H1 (cell line): Measurements from ENCODE around the gene IGSF9. TPM values are rescaled to one million over a fixed set of nuclear protein-coding genes. Genes with fewer than 3 reads are reported as not detected.

ENCODE experiments used
- MAX ChIP-seq: IDR thresholded peaks from 2 replicates; pipeline ENCODE4 v1.6.1; 2012; ENCODE audit warnings: inconsistent platforms
- POU5F1 ChIP-seq: IDR thresholded peaks from 2 replicates; pipeline ENCODE4 v1.6.1; 2011; ENCODE audit warnings: low read depth, mild to moderate bottlenecking, low read length, moderate library complexity
- SAP30 ChIP-seq: fragments of 300-600 bp; sonication (generic); IDR thresholded peaks from 2 replicates; pipeline ENCODE4 v1.7.1; 2012; ENCODE audit warnings: low read length, moderate library complexity, mild to moderate bottlenecking, inconsistent platforms; ENCODE audit not compliant: insufficient read depth, insufficient replicate concordance
- SP2 ChIP-seq: IDR thresholded peaks from 2 replicates; pipeline ENCODE4 v1.6.1; 2012; ENCODE audit warnings: mild to moderate bottlenecking, low read length, inconsistent platforms
- TAF7 ChIP-seq: optimal IDR thresholded peaks from 2 replicates; pipeline ENCODE3; 2011; ENCODE audit warnings: low read depth, mild to moderate bottlenecking, inconsistent platforms, low read length, moderate library complexity, borderline replicate concordance
- TBP ChIP-seq: IDR thresholded peaks from 2 replicates; pipeline ENCODE4 v1.6.1; 2011; ENCODE audit warnings: low read depth, low read length, improper control_type of control experiment
- polyA plus RNA-seq, 7 experiments: library from polyadenylated mRNA; depleted of rRNA in 3 of 7; stranded (reverse) in 5 of 7; unstranded in 2 of 7; fragments of >200 nt in 5 of 7; fragments of 200-250 nt in 2 of 7; gene quantifications; 1 replicate in 5 of 7; 2 replicates in 1 of 7; 4 replicates in 1 of 7; pipeline versions ENCODE4 v1.2.1 to v1.2.3, GENCODE V29; 2011 to 2013; ENCODE audit warnings: missing spikeins in 2 of 7, mixed read lengths in 2 of 7
- total RNA-seq: library from RNA; stranded (reverse); fragmentation: NEBNext Ultra II Directional; extraction: Animal tissue kit (Norgen Biotek cat#: 25700); gene quantifications from 2 replicates; pipeline ENCODE4 v1.2.1, GENCODE V29; 2021
- TF ChIP-seq, protein P1 (sequence below): fragments of 300-600 bp; sonication (generic); IDR thresholded peaks from 2 replicates; pipeline ENCODE4 v1.7.1; 2012; ENCODE audit warnings: low read length, moderate library complexity, mild to moderate bottlenecking, inconsistent platforms; ENCODE audit not compliant: insufficient replicate concordance

IGSF9 gene
- total and polyA plus RNA-seq, 2 of the 8 experiments (the other 6 are each of a cell fraction or from before 2014, with no cell fraction given), result 10.9 to 28.1 TPM

DNA sequence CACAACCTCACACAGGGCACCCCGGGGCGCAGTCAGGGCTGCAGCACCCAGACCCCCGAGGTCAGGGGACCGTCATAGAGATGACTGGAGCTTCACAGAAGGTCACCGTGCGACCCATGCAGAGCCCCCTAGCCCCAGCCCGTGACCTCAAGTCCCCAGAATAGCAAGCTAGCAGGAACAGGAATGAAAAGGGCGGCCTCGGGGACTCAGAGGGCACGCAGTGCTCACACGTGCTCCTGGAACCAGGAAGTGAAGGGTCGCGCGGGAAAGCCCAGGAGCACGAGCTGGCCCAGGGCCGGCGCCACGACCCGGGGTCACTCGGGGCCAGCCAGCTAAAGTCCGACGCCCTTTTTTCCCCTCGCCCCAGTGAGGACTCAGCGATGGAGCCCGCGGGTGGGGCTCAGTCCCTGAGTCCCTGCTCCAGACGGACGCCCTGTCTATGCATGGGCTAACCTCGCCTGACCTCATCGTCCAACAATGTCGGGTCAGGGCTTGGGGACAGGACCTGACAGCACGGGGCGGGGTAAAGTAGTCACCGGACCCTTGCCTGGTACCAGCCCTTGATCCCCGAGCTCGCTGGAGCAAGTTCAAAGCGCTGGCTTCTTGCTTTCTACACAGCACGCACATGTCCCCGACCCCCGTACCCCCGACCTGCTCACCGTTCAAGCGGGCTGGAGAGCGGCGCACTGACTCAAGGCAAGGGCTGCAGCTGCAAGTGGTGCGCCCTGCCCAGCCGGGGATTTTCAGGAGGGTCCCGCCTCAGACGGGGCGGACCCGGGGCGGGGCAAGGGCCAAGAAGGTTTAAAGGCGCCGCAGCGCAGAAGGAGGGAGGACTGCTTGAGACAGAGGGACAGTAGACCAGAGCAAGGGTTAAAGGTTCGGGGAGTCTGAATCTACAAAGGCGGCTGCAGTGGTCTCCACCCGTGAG lies 20.4 kb downstream of the IGSF9 start, which contains the start of gene TAGLN2 (continued):
- TF ChIP-seq, protein P1, sequence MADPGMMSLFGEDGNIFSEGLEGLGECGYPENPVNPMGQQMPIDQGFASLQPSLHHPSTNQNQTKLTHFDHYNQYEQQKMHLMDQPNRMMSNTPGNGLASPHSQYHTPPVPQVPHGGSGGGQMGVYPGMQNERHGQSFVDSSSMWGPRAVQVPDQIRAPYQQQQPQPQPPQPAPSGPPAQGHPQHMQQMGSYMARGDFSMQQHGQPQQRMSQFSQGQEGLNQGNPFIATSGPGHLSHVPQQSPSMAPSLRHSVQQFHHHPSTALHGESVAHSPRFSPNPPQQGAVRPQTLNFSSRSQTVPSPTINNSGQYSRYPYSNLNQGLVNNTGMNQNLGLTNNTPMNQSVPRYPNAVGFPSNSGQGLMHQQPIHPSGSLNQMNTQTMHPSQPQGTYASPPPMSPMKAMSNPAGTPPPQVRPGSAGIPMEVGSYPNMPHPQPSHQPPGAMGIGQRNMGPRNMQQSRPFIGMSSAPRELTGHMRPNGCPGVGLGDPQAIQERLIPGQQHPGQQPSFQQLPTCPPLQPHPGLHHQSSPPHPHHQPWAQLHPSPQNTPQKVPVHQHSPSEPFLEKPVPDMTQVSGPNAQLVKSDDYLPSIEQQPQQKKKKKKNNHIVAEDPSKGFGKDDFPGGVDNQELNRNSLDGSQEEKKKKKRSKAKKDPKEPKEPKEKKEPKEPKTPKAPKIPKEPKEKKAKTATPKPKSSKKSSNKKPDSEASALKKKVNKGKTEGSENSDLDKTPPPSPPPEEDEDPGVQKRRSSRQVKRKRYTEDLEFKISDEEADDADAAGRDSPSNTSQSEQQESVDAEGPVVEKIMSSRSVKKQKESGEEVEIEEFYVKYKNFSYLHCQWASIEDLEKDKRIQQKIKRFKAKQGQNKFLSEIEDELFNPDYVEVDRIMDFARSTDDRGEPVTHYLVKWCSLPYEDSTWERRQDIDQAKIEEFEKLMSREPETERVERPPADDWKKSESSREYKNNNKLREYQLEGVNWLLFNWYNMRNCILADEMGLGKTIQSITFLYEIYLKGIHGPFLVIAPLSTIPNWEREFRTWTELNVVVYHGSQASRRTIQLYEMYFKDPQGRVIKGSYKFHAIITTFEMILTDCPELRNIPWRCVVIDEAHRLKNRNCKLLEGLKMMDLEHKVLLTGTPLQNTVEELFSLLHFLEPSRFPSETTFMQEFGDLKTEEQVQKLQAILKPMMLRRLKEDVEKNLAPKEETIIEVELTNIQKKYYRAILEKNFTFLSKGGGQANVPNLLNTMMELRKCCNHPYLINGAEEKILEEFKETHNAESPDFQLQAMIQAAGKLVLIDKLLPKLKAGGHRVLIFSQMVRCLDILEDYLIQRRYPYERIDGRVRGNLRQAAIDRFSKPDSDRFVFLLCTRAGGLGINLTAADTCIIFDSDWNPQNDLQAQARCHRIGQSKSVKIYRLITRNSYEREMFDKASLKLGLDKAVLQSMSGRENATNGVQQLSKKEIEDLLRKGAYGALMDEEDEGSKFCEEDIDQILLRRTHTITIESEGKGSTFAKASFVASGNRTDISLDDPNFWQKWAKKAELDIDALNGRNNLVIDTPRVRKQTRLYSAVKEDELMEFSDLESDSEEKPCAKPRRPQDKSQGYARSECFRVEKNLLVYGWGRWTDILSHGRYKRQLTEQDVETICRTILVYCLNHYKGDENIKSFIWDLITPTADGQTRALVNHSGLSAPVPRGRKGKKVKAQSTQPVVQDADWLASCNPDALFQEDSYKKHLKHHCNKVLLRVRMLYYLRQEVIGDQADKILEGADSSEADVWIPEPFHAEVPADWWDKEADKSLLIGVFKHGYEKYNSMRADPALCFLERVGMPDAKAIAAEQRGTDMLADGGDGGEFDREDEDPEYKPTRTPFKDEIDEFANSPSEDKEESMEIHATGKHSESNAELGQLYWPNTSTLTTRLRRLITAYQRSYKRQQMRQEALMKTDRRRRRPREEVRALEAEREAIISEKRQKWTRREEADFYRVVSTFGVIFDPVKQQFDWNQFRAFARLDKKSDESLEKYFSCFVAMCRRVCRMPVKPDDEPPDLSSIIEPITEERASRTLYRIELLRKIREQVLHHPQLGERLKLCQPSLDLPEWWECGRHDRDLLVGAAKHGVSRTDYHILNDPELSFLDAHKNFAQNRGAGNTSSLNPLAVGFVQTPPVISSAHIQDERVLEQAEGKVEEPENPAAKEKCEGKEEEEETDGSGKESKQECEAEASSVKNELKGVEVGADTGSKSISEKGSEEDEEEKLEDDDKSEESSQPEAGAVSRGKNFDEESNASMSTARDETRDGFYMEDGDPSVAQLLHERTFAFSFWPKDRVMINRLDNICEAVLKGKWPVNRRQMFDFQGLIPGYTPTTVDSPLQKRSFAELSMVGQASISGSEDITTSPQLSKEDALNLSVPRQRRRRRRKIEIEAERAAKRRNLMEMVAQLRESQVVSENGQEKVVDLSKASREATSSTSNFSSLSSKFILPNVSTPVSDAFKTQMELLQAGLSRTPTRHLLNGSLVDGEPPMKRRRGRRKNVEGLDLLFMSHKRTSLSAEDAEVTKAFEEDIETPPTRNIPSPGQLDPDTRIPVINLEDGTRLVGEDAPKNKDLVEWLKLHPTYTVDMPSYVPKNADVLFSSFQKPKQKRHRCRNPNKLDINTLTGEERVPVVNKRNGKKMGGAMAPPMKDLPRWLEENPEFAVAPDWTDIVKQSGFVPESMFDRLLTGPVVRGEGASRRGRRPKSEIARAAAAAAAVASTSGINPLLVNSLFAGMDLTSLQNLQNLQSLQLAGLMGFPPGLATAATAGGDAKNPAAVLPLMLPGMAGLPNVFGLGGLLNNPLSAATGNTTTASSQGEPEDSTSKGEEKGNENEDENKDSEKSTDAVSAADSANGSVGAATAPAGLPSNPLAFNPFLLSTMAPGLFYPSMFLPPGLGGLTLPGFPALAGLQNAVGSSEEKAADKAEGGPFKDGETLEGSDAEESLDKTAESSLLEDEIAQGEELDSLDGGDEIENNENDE, result no peak
- TF ChIP-seq SP2 (no peak), SAP30 (no peak), POU5F1 (no peak), TBP (peak; percentile 81), MAX (peak; percentile 98), TAF7 (peak; percentile 57)
